ENCODE measurements around the gene LGALS7. TPM values are rescaled to one million over a fixed set of nuclear protein-coding genes. Genes with fewer than 3 reads are reported as not detected.
"Not testable (repeated sequence)": the region's sequence is repeated elsewhere in the genome, so short reads cannot be mapped to it uniquely, and the experiment has no call there.

The LGALS7 gene
- total RNA-seq, 1 donor from 2014 or later, result not detected

DNA sequence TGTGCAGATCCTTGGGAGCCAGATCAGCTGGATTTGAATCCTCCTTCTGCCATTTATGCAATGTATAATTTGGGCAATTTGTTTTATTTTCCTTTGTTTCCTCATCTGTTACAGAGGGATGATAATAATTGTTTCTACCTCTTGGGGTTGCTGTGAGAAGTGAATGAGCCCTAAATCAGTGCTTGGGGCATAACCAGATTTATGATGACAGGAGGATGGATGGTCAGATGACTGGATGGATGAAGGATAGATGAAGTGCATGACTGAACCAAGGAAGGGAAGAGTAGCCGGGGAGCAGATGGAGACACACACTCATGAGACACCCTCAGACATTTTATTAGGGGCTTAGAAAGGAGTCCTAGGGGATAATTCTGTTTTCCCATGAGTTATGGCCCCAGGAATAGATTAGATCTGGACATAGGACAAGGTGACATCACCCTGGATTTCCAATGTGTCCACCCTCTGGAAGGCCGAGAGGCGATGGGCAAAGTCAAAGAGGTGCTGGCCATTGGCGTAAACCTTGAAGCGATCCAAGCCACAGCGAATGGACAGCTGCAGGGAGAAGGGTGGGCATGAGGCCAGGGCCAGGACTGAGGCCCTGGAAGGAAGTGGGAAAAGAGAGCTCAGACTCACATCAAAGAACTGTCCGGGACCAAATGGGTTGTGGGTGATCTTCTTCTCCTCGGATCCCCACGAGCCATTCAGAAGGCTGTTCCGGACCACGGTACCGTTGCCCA, 28.2 kb upstream of the LGALS7 start:
- TF ChIP-seq CTCF (IDR thresholded peaks at IDR 0.05), result no peak
- Mint-ChIP-seq H3K27ac (ENCODE audit: unreplicated experiment) (no peak overlapping the region), H3K36me3 (ENCODE audit: low read depth) (no peaks in the 10 kb centered on the region), H3K27me3 (ENCODE audit: low read depth) (no peaks in the 10 kb centered on the region), H3K4me1 (ENCODE audit: low read depth) (peaks cover 6% of the 10 kb centered on the region), H3K9me3 (ENCODE audit: low read depth) (no peaks in the 10 kb centered on the region), H3K4me3 (ENCODE audit: unreplicated experiment) (no peak overlapping the region)
- DNase-seq (ENCODE audit: low spot score), result no peak

DNA sequence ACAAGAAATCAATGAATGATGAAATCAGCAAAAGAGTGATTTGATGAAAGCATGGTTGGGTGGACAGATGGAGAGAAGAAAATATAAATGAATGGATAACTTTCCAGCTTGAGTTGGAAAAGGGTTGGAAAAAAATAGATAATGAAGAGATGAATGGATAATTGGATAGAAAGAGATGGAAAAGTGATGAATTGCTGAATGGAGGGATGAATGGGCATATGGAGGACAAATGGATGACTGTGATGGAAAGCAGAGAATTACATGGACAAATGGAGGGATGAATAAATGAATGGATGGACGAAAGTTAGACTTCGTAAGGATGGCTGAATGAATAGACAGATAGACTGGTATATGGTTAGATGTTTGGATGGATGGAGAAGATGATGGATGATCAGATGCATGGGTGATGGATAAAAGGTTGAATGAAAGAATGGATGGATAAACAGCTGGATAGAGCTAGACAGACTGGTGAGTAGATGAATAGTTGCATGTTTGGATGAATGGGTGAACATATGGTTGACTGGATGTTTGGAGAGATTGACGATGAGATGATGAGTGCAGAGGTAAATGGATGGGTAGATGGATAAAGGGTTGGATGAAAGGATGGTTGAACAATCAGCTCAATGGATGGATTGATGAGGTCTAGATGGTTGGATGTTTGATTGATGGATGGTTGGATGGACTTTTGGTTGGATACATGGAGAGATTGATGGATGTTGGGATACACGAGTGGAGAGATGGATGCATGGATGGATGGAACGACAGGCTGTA, 27.4 kb upstream of the LGALS7 start:
- no peaks in the 10 kb centered on the region for H3K27me3 Mint-ChIP-seq (ENCODE audit: low read depth)
- no peaks in the 10 kb centered on the region for H3K36me3 Mint-ChIP-seq (ENCODE audit: low read depth)
- DNase-seq (ENCODE audit: low spot score), result no peak
- peaks cover 6% of the 10 kb centered on the region for H3K4me1 Mint-ChIP-seq (ENCODE audit: low read depth)
- H3K9me3 Mint-ChIP-seq (ENCODE audit: low read depth), result no peaks in the 10 kb centered on the region
- no peak overlapping the region for H3K4me3 Mint-ChIP-seq (ENCODE audit: unreplicated experiment)
- no peak for TF ChIP-seq CTCF (IDR thresholded peaks at IDR 0.05)
- H3K27ac Mint-ChIP-seq (ENCODE audit: unreplicated experiment), result no peak overlapping the region

- Mint-ChIP-seq H3K27me3 (ENCODE audit: low read depth) (no peaks in the 10 kb centered on the region), H3K36me3 (ENCODE audit: low read depth) (no peaks in the 10 kb centered on the region), H3K4me1 (ENCODE audit: low read depth) (peaks cover 6% of the 10 kb centered on the region), H3K4me3 (ENCODE audit: unreplicated experiment) (no peak overlapping the region), H3K9me3 (ENCODE audit: low read depth) (peaks cover 3% of the 10 kb centered on the region), H3K27ac (ENCODE audit: unreplicated experiment) (peak overlapping the region; percentile 37)
- no peak for DNase-seq (ENCODE audit: low spot score)
- TF ChIP-seq CTCF (IDR thresholded peaks at IDR 0.05), result no peak
Measured at GRCh38 chr19:38799104-38799503, 25.8 kb upstream of the LGALS7 start.

DNA sequence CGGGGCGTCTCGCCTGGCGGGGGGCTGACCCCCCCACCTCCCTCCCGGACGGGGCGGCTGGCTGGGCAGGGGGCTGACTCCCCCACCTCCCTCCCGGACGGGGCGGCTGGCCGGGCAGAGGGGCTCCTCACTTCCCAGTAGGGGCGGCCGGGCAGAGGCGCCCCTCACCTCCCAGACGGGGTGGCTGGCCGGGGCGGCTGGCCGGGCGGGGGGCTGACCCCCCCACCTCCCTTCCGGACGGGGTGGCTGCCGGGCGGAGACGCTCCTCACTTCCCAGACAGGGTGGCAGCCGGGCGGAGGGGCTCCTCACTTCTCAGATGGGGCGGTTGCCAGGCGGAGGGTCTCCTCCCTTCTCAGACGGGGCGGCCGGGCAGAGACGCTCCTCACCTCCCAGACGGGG, 24.5 kb upstream of the LGALS7 start:
- H3K27ac Mint-ChIP-seq (ENCODE audit: unreplicated experiment); H3K27me3 Mint-ChIP-seq (ENCODE audit: low read depth); H3K9me3 Mint-ChIP-seq (ENCODE audit: low read depth); H3K4me3 Mint-ChIP-seq (ENCODE audit: unreplicated experiment); H3K36me3 Mint-ChIP-seq (ENCODE audit: low read depth); DNase-seq (ENCODE audit: low spot score): not testable (repeated sequence)
- peaks cover 16% of the 10 kb centered on the region for H3K4me1 Mint-ChIP-seq (ENCODE audit: low read depth)

DNA sequence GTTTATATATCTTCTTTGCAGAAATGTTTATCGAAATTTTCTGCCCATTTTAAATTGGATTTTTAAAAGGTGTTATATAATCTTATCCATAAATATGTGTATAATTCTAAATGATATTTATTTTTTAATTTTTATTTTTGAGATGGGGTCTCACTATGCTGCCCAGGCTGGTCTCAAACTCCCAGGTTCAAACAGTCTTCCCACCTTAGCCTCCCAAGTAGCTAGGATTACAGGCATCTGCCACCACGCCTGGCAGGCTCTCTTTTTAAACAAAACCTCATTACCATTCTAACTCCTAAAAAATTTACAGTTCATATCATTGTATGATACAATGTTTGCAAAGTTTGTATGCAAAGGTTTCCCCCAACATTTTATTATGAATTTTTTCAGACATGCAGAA, 22.8 kb upstream of the LGALS7 start:
- TF ChIP-seq CTCF (IDR thresholded peaks at IDR 0.05), result no peak
- no peak overlapping the region for H3K27ac Mint-ChIP-seq (ENCODE audit: unreplicated experiment)
- H3K4me3 Mint-ChIP-seq (ENCODE audit: unreplicated experiment), result no peak overlapping the region
- peaks cover 3% of the 10 kb centered on the region for H3K9me3 Mint-ChIP-seq (ENCODE audit: low read depth)
- H3K27me3 Mint-ChIP-seq (ENCODE audit: low read depth), result no peaks in the 10 kb centered on the region
- no peaks in the 10 kb centered on the region for H3K36me3 Mint-ChIP-seq (ENCODE audit: low read depth)
- peaks cover 17% of the 10 kb centered on the region for H3K4me1 Mint-ChIP-seq (ENCODE audit: low read depth)
- no peak for DNase-seq (ENCODE audit: low spot score)

Measured in chondrocyte (in vitro differentiated cells).